ENCODE measurements around the gene RBBP8NL.

The RBBP8NL gene

GRCh38 chr20:62472941-62473585 lies 45.7 kb upstream of the RBBP8NL start:
- DNase-seq (ENCODE audit: extremely low read depth, low read depth) = no peak
- no peak overlapping the region for H3K4me3 ChIP-seq (replicated peaks; ENCODE audit: low read depth, low read length)
- no peak for TF ChIP-seq CTCF (IDR thresholded peaks at IDR 0.05; ENCODE audit: low read depth, low read length, missing control alignments)

GRCh38 chr20:62472138-62472940 lies 45.0 kb upstream of the RBBP8NL start:
- no peak for DNase-seq (ENCODE audit: extremely low read depth, low read depth)
- TF ChIP-seq CTCF (IDR thresholded peaks at IDR 0.05; ENCODE audit: low read depth, low read length, missing control alignments) = no peak
- no peak overlapping the region for H3K4me3 ChIP-seq (replicated peaks; ENCODE audit: low read depth, low read length)

- no peak for DNase-seq (ENCODE audit: extremely low read depth, low read depth)
- TF ChIP-seq CTCF (IDR thresholded peaks at IDR 0.05; ENCODE audit: low read depth, low read length, missing control alignments) = no peak
- no peak overlapping the region for H3K4me3 ChIP-seq (replicated peaks; ENCODE audit: low read depth, low read length)
Measured at GRCh38 chr20:62470459-62470858, 43.1 kb upstream of the RBBP8NL start.

- DNase-seq (ENCODE audit: extremely low read depth, low read depth) = no peak
- no peak for TF ChIP-seq CTCF (IDR thresholded peaks at IDR 0.05; ENCODE audit: low read depth, low read length, missing control alignments)
- H3K4me3 ChIP-seq (replicated peaks; ENCODE audit: low read depth, low read length) = no peak overlapping the region
Measured at GRCh38 chr20:62470001-62470400, 42.7 kb upstream of the RBBP8NL start.

- no peak for TF ChIP-seq CTCF (IDR thresholded peaks at IDR 0.05; ENCODE audit: low read depth, low read length, missing control alignments)
- no peak for DNase-seq (ENCODE audit: extremely low read depth, low read depth)
- no peak overlapping the region for H3K4me3 ChIP-seq (replicated peaks; ENCODE audit: low read depth, low read length)
Measured at GRCh38 chr20:62469352-62469751, 42.0 kb upstream of the RBBP8NL start.

- no peak for DNase-seq (ENCODE audit: extremely low read depth, low read depth)
- TF ChIP-seq CTCF (IDR thresholded peaks at IDR 0.05; ENCODE audit: low read depth, low read length, missing control alignments) = no peak
- H3K4me3 ChIP-seq (replicated peaks; ENCODE audit: low read depth, low read length) = no peak overlapping the region
Measured at GRCh38 chr20:62466806-62467537, 39.6 kb upstream of the RBBP8NL start.

Data from HFF-Myc (cell line).